Nephron (organoid): ENCODE measurements around the gene NCAM1.

ENCODE experiments used
- H3K27ac Mint-ChIP-seq, 3 experiments: 2 replicates each; pipeline ENCODE4 v1.8.0; 2020; ENCODE audit warnings: mixed read lengths in 3 of 3, mild to moderate bottlenecking in 2 of 3, moderate library complexity in 1 of 3
- H3K27me3 Mint-ChIP-seq: 2 replicates; pipeline ENCODE4 v1.8.0; 2021; ENCODE audit warnings: low read depth, mild to moderate bottlenecking, moderate library complexity, mixed read lengths
- H3K36me3 Mint-ChIP-seq: 2 replicates; pipeline ENCODE4 v1.8.0; 2020; ENCODE audit warnings: low read depth, mixed read lengths
- H3K4me1 Mint-ChIP-seq: 2 replicates; pipeline ENCODE4 v1.8.0; 2020; ENCODE audit warnings: mixed read lengths
- H3K4me3 Mint-ChIP-seq, 3 experiments: 2 replicates each; pipeline ENCODE4 v1.8.0; 2020; ENCODE audit warnings: mild to moderate bottlenecking in 3 of 3, mixed read lengths in 3 of 3, moderate library complexity in 2 of 3
- H3K9me3 Mint-ChIP-seq: 2 replicates; pipeline ENCODE4 v1.8.0; 2020; ENCODE audit warnings: mixed read lengths
- TF ChIP-seq, protein P1 (sequence below), 3 experiments: fragments of 200-600 bp; sonication (generic); IDR thresholded peaks; one replicate each; pipeline ENCODE4 v1.5.0; 2021; ENCODE audit warnings: antibody characterized with exemption in 3 of 3; ENCODE audit not compliant: unreplicated experiment in 3 of 3

NCAM1 gene

DNA sequence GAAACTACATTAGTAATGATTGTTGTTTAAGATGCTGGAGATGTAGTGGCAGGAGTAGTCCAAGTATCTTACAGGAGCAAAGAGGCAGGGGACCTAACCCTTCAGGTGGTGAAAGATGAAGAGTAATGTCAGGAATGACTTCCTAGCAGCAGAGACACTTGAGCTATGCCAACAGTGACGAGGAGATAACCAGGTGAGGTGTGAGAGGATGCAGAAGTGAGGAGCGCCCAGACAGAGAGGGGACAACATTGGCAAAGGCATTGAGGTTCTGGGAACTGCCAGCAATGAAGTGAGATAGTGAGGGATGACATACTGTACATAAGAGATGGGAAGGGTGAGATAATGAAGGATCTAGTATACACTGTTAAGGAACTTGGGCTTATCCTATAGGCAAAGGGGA lies 95.8 kb downstream of the NCAM1 start:
- no peak overlapping the region for H3K27ac Mint-ChIP-seq
- H3K27me3 Mint-ChIP-seq: no peaks in the 10 kb centered on the region
- H3K9me3 Mint-ChIP-seq: no peaks in the 10 kb centered on the region
- peaks cover 19% of the 10 kb centered on the region for H3K4me1 Mint-ChIP-seq
- peaks cover 50% of the 10 kb centered on the region for H3K36me3 Mint-ChIP-seq
- H3K4me3 Mint-ChIP-seq: no peak overlapping the region
- TF ChIP-seq, protein P1, sequence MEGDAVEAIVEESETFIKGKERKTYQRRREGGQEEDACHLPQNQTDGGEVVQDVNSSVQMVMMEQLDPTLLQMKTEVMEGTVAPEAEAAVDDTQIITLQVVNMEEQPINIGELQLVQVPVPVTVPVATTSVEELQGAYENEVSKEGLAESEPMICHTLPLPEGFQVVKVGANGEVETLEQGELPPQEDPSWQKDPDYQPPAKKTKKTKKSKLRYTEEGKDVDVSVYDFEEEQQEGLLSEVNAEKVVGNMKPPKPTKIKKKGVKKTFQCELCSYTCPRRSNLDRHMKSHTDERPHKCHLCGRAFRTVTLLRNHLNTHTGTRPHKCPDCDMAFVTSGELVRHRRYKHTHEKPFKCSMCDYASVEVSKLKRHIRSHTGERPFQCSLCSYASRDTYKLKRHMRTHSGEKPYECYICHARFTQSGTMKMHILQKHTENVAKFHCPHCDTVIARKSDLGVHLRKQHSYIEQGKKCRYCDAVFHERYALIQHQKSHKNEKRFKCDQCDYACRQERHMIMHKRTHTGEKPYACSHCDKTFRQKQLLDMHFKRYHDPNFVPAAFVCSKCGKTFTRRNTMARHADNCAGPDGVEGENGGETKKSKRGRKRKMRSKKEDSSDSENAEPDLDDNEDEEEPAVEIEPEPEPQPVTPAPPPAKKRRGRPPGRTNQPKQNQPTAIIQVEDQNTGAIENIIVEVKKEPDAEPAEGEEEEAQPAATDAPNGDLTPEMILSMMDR (IDR thresholded peaks at IDR 0.05; ENCODE audit: unreplicated experiment in 3 of 3): no peak

DNA sequence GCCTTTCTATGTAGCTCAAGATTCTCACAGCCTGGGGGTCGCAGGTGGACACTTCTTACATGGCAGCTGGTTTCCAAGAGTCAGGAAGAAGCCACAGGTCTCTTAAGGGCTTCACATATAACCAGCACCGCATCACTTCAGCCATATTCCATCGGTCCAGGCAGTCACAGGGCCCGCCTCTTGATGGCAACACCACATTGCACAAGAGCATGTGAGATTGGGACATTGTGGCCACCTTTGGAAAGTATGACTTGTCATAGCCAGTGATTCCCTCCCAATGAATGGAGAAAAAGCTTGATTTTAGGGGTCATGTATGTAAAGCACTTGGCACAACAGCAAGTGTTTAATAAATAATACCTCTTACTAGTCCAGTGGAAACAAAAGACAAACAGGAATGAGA lies 98.3 kb downstream of the NCAM1 start:
- Mint-ChIP-seq H3K36me3 (peaks cover 42% of the 10 kb centered on the region), H3K27ac (no peak overlapping the region), H3K9me3 (no peaks in the 10 kb centered on the region), H3K4me1 (peaks cover 17% of the 10 kb centered on the region), H3K4me3 (no peak overlapping the region), H3K27me3 (no peaks in the 10 kb centered on the region)
- TF ChIP-seq, protein P1 (IDR thresholded peaks at IDR 0.05; ENCODE audit: unreplicated experiment in 3 of 3): no peak

DNA sequence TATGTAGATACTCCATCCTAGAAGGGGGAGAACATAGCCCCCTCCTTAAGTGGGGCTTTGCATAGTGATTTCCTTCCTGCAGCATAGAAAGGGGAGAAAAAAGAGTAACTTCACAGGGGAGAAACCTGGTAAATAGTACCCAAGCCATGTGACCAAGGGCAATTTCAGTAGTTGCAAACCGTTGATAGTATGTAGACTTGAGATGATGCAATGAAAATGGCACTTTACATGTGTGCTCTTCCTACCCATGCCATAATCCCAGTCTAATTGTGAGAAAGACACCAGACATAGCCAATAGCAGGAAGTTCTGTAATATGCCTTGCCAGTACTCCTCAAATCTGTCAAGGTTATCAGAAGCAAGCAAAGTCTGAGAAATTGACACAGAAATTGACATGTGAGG lies 104.1 kb downstream of the NCAM1 start:
- H3K36me3 Mint-ChIP-seq: peaks cover 7% of the 10 kb centered on the region
- TF ChIP-seq, protein P1 (IDR thresholded peaks at IDR 0.05; ENCODE audit: unreplicated experiment in 3 of 3): no peak
- no peaks in the 10 kb centered on the region for H3K9me3 Mint-ChIP-seq
- H3K4me1 Mint-ChIP-seq: no peaks in the 10 kb centered on the region
- H3K27me3 Mint-ChIP-seq: no peaks in the 10 kb centered on the region
- H3K27ac Mint-ChIP-seq: no peak overlapping the region
- H3K4me3 Mint-ChIP-seq: no peak overlapping the region

DNA sequence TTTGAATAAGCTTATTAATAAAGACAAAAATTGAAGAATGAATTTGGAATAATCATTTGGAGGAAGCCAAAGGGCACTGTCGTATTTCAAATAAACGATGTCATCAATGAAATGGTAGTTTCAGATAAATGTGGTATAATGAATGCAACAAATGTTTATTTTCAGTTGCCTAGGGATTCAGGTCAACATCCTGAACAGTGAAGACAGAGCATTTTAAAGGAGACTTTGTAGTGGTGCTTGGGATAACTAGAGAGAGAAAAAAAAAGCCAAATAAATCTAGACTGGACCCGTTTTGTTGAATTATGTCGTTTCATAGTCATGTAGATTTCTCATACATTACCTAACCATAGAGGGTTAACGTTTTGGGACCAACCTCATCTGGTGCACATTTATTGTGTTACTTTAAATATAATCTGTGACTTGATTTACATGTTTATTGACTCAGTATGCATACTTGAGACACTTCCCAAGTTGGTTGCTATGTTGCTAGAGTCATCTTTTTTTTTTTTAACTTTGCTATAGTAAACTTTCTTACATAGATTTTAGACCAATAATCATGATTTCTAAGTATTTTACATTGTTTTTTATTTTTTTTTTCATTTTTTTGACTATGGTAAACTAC lies 111.1 kb downstream of the NCAM1 start:
- Mint-ChIP-seq H3K9me3 (no peaks in the 10 kb centered on the region), H3K27me3 (no peaks in the 10 kb centered on the region), H3K4me3 (no peak overlapping the region), H3K36me3 (peaks cover 6% of the 10 kb centered on the region), H3K27ac (no peak overlapping the region), H3K4me1 (peaks cover 9% of the 10 kb centered on the region)
- TF ChIP-seq, protein P1 (IDR thresholded peaks at IDR 0.05; ENCODE audit: unreplicated experiment in 3 of 3): no peak

DNA sequence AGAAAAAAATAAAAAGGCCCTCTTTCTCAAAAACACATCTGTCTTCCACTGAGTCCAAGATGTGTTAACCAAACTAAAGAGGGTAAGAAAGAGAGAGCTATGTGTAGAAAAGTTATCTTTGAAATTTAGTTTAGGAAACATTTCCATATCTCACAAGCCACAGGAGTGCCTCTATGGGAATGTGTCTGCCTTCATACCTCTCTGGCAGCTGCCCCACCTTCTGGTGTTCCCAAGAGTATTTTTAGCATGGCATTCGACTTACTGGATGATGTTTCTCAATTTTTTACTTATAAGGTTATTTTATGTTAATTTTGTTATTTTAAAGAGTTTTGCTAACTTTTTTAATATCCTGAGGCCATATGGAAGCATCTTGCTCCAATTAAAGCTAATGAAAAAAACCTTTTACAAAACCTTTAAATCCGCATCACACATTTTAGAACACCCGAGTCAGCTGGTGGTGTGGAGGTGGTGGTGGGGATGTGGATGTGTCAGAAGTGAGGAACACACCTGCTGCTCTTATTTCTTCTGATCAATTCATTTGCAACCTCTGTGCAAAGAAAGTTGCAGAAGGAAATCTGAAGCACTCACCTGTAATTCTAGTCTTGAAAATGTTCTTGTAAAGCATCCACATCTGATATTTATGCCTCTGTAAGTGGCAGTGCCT lies 112.2 kb downstream of the NCAM1 start:
- no peaks in the 10 kb centered on the region for H3K9me3 Mint-ChIP-seq
- no peaks in the 10 kb centered on the region for H3K27me3 Mint-ChIP-seq
- no peak overlapping the region for H3K4me3 Mint-ChIP-seq
- peaks cover 9% of the 10 kb centered on the region for H3K4me1 Mint-ChIP-seq
- peaks cover 10% of the 10 kb centered on the region for H3K36me3 Mint-ChIP-seq
- TF ChIP-seq, protein P1 (IDR thresholded peaks at IDR 0.05; ENCODE audit: unreplicated experiment in 3 of 3): no peak
- no peak overlapping the region for H3K27ac Mint-ChIP-seq

DNA sequence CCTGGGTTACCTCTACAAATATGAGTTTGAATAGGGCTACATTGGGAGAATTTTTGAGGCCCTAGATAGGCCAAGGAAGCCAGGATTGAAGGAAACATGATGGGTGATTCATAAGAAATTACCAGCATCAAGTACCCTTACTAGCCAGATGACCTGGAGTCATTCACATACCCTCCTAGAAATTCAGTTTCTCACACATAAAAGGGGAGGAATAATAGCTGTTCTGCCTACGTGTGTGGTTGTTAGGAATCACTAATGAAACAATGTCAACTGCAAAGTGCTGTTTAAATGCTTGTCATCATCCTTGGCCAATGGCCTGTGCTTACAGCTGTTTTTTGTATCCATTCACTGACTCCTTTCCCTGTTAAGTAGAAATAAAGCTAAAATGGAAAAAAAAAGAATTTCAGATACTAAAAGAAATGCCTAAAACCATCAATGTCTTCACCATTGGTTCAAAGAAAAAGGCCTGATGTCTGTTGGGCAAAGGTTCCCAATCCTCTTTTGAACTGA lies 114.4 kb downstream of the NCAM1 start:
- no peak overlapping the region for H3K4me3 Mint-ChIP-seq
- TF ChIP-seq, protein P1 (IDR thresholded peaks at IDR 0.05; ENCODE audit: unreplicated experiment in 3 of 3): no peak
- no peaks in the 10 kb centered on the region for H3K27me3 Mint-ChIP-seq

More for the DNA sequence above, 114.4 kb downstream of the NCAM1 start:
- Mint-ChIP-seq H3K9me3 (no peaks in the 10 kb centered on the region), H3K4me1 (peaks cover 9% of the 10 kb centered on the region), H3K36me3 (peaks cover 13% of the 10 kb centered on the region), H3K27ac (no peak overlapping the region)
